Memory B cell (primary cell): ENCODE results near the gene KRTAP4-2.
"Not testable (repeated sequence)": the region's sequence is repeated elsewhere in the genome, so short reads cannot be mapped to it uniquely, and the experiment has no call there.

ENCODE experiments used
- ATAC-seq: fragments of 150-1000 bp; cut with Tn5 transposase; 2 replicates; pipeline ENCODE4 v1.10.0; 2021; ENCODE audit warnings: low read depth, mild to moderate bottlenecking, moderate library complexity
- DNase-seq, 2 donors: peaks; one replicate each; pipeline ENCODE4 v3.0.0; 2022; ENCODE audit warnings: low spot score in 2 of 2
- H3K27ac Mint-ChIP-seq: one replicate; pipeline ENCODE4 v1.8.0; 2022; ENCODE audit warnings: mild to moderate bottlenecking, moderate library complexity, mixed read lengths
- H3K27me3 Mint-ChIP-seq: one replicate; pipeline ENCODE4 v1.8.0; 2022; ENCODE audit warnings: mixed read lengths
- H3K36me3 Mint-ChIP-seq: one replicate; pipeline ENCODE4 v1.8.0; 2022; ENCODE audit warnings: mild to moderate bottlenecking, mixed read lengths
- H3K4me1 Mint-ChIP-seq: one replicate; pipeline ENCODE4 v1.8.0; 2022; ENCODE audit warnings: mixed read lengths
- H3K4me3 Mint-ChIP-seq: one replicate; pipeline ENCODE4 v1.8.0; 2022; ENCODE audit warnings: mild to moderate bottlenecking, moderate library complexity, mixed read lengths
- H3K9me3 Mint-ChIP-seq: one replicate; pipeline ENCODE4 v1.8.0; 2022; ENCODE audit warnings: mixed read lengths

The KRTAP4-2 gene

GRCh38 chr17:41147531-41148204, 30.4 kb downstream of the KRTAP4-2 start:
- no peak overlapping the region for H3K4me3 Mint-ChIP-seq
- H3K27ac Mint-ChIP-seq: no peak overlapping the region
- peaks cover 11% of the 10 kb centered on the region for H3K9me3 Mint-ChIP-seq
- ATAC-seq (no peak), DNase-seq (no peak)
- peaks cover 7% of the 10 kb centered on the region for H3K36me3 Mint-ChIP-seq
- peaks cover 9% of the 10 kb centered on the region for H3K27me3 Mint-ChIP-seq
- H3K4me1 Mint-ChIP-seq: peaks cover 3% of the 10 kb centered on the region

- Mint-ChIP-seq H3K36me3 (peaks cover 10% of the 10 kb centered on the region), H3K27ac (no peak overlapping the region), H3K4me3 (no peak overlapping the region), H3K27me3 (peaks cover 13% of the 10 kb centered on the region), H3K9me3 (peaks cover 15% of the 10 kb centered on the region), H3K4me1 (peaks cover 3% of the 10 kb centered on the region)
- no peak for DNase-seq
- ATAC-seq: no peak
These were observed 32.8 kb downstream of the KRTAP4-2 start for GRCh38 chr17:41145261-41145660.

GRCh38 chr17:41144846-41145245, 33.2 kb downstream of the KRTAP4-2 start:
- Mint-ChIP-seq H3K4me1 (peaks cover 3% of the 10 kb centered on the region), H3K27me3 (peaks cover 13% of the 10 kb centered on the region), H3K27ac (no peak overlapping the region), H3K4me3 (no peak overlapping the region), H3K9me3 (peaks cover 15% of the 10 kb centered on the region), H3K36me3 (peaks cover 10% of the 10 kb centered on the region)
- ATAC-seq (no peak), DNase-seq (no peak)

- ATAC-seq (no peak), DNase-seq (no peak)
- Mint-ChIP-seq H3K27me3 (peaks cover 15% of the 10 kb centered on the region), H3K4me3 (no peak overlapping the region), H3K36me3 (peaks cover 17% of the 10 kb centered on the region), H3K4me1 (no peaks in the 10 kb centered on the region), H3K27ac (no peak overlapping the region), H3K9me3 (peaks cover 27% of the 10 kb centered on the region)
These were observed 36.7 kb downstream of the KRTAP4-2 start for GRCh38 chr17:41141361-41141760.

- H3K36me3 Mint-ChIP-seq: peaks cover 17% of the 10 kb centered on the region
- DNase-seq (no peak), ATAC-seq (no peak)
- H3K27ac Mint-ChIP-seq: no peak within 1 kb of the TSS
- peaks cover 13% of the 10 kb centered on the region for H3K27me3 Mint-ChIP-seq
- H3K9me3 Mint-ChIP-seq: peaks cover 27% of the 10 kb centered on the region
- H3K4me1 Mint-ChIP-seq: no peaks in the 10 kb centered on the region
- H3K4me3 Mint-ChIP-seq: no peak within 1 kb of the TSS
These were observed 37.5 kb downstream of the KRTAP4-2 start, which contains the start of gene KRTAP4-6 for GRCh38 chr17:41140360-41141131. KRTAP4-6 (minus strand) TSS chr17:41140544; CDS start chr17:41140487, 57 bp downstream.

- Mint-ChIP-seq H3K36me3 (peaks cover 17% of the 10 kb centered on the region), H3K9me3 (peaks cover 26% of the 10 kb centered on the region), H3K27me3 (peaks cover 13% of the 10 kb centered on the region)
- not testable (repeated sequence) for ATAC-seq, H3K27ac Mint-ChIP-seq, DNase-seq, H3K4me1 Mint-ChIP-seq, H3K4me3 Mint-ChIP-seq
These were observed 38.2 kb downstream of the KRTAP4-2 start for GRCh38 chr17:41139865-41140264.

GRCh38 chr17:41133880-41134735, 43.9 kb downstream of the KRTAP4-2 start:
- Mint-ChIP-seq H3K4me3 (no peak overlapping the region), H3K27me3 (peaks cover 5% of the 10 kb centered on the region), H3K36me3 (peaks cover 5% of the 10 kb centered on the region), H3K27ac (no peak overlapping the region), H3K4me1 (peaks cover 9% of the 10 kb centered on the region), H3K9me3 (peaks cover 11% of the 10 kb centered on the region)
- no peak for ATAC-seq
- DNase-seq: no peak

GRCh38 chr17:41131979-41132378, 46.0 kb downstream of the KRTAP4-2 start:
- Mint-ChIP-seq H3K9me3 (peaks cover 3% of the 10 kb centered on the region), H3K27me3 (peaks cover 1% of the 10 kb centered on the region), H3K27ac (no peak overlapping the region), H3K36me3 (peaks cover under 1% of the 10 kb centered on the region), H3K4me1 (peaks cover 9% of the 10 kb centered on the region), H3K4me3 (no peak overlapping the region)
- DNase-seq: no peak
- ATAC-seq: no peak
